Activated naive CD4-positive, alpha-beta T cell treated with anti-CD3 and anti-CD28 coated beads, Interleukin-2, amount 50 U/mL, for 16 hours (primary cell): ENCODE measurements around the gene NXN.
"Not testable (repeated sequence)": the region's sequence is repeated elsewhere in the genome, so short reads cannot be mapped to it uniquely, and the experiment has no call there.

Source experiments
- DNase-seq: peaks from one replicate; pipeline ENCODE4 v3.0.0-alpha.2; 2020

The NXN gene

DNA sequence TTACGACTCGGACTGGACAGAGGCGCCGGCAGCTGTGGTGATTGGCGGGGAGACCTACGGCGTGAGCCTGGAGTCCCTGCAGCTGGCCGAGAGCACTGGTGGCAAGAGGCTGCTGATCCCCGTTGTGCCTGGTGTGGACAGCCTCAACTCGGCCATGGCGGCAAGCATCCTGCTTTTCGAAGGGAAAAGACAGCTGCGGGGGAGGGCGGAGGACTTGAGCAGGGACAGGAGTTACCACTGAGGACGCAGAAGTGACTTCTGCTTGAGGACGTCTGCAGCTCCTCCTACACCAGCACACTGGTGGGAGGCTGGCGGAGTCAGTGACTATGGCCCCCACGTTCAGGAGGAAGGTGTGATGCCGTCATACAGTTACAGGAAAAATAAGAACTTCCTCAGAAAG, 187.7 kb downstream of the NXN start:
- no peak for DNase-seq

DNA sequence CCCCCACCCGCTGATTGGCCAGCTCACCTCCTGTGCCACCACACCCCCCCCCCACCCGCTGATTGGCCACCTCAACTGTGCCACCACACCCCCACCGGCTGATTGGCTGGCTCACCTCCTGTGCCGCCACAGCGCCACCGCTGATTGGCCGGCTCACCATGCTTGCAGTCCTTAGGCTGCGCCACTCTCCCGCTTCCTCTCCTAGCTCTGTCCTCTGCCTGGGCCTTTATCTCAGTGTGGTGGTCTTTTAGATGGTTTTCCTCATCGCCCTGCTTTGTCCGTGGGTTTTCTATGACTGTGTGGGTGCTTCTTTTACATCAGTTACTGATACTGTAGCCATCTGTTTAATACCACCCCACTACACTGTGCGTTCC, 188.7 kb downstream of the NXN start:
- DNase-seq: not testable (repeated sequence)

DNA sequence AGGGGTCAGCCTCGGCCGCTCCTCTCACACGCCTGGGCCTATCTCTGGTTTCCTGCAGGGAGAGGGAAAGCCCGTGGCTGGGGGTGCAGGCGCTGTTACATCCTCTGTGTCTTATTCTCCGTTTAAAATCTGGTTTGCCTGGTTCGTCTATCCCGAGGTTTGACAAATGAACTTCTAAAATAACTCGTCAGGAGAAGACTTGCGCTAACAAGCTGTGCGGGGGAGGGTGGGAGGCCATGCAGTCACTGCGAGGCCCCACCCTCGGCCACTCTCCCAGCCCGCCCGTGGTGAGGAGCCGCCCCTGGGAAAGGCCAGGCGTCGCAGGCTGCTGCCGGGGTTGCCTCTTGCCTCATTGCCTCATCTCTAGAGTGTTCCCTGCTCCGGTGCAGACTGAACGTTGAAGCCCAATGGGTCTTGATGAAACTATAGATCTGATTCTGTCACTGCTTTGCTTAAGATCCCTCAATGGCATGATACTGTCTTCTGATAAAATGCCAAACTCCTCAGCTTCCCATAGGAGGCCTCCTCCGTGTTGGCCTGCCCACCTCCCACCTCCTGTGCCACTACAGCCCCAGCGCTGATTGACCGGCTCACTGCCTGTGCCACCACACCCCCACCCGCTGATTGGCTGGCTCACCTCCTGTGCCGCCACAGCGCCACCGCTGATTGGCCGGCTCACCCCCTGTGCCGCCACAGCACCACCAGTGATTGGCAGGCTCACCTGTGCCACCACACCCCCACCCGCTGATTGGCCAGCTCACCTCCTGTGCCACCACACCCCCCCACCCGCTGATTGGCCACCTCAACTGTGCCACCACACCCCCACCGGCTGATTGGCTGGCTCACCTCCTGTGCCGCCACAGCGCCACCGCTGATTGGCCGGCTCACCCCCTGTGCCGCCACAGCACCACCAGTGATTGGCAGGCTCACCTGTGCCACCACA, 189.4 kb downstream of the NXN start:
- DNase-seq: not testable (repeated sequence)

DNA sequence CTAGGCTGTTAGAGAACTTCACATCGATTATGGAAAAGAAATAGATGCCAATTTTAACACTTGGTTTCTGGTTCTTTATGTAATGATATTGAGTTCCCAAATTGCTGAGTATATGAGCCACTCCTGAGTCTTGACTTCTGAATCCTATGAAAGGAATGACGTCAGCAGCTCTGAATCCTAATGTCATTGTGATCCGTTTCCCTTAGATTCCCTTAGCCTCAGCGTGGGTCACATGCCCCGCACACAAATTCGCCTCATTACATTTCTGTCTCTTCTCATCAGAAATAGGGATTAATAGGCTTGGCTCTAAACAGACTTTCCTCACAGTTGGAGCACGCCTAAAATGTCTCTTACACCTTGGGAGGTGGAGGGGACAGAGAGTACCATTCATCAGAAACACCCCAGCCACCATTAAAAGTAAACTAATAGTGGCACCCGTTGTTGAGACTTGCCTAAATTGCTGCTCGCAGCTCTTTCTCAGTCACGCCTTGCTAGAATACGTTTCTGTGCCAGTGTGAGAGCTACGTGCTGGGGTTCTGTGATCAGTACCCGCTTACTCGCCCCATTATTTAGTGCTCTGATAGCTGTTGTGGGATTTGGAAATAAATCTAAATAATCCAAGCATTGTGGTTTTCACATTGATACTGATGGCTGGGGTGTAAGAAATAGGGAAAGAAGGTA, 190.3 kb downstream of the NXN start:
- no peak for DNase-seq

DNA sequence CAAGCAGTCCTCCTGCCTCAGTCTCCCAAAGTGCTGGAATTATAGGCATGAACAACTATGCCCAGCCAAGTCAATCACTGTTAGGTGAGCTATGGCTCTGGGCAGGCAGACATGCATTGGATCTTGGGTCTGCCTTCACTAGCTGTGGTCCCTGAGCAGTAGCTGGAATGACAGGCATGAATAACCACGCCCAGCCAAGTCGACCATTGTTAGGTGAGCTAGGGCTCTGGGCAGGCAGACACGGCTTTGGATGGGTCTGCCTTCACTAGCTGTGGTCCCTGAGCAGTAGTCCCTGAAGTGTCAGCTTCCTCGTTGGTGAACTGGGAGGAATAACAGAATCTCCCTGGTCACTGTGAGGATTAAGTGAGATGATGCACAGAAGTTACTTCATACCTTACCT, 191.0 kb downstream of the NXN start:
- no peak for DNase-seq

DNA sequence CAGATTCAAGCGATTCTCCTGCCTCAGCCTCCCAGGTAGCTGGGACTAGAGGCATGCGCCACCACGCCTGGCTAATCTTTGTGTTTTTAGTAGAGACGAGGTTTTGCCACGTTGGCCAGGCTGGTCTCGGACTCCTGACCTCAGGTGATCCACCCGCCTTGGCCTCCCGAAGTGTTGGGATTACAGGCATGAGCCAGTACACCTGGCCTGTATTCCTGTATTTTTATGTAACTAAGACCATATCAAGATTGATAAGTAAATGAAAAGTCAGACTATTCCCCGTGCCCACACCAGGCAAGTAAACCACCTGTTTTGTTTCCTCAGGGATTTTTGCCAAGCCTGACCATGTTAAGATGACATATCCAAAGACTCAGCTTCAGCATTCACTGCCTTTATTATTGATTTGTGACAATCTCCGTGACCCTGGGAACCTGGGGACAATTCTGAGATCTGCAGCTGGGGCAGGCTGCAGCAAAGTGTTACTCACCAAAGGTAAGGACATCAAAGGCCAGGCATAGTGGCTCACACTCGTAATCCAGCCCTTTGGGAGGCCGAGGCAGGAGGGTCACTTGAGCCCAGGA, 191.8 kb downstream of the NXN start:
- no peak for DNase-seq

DNA sequence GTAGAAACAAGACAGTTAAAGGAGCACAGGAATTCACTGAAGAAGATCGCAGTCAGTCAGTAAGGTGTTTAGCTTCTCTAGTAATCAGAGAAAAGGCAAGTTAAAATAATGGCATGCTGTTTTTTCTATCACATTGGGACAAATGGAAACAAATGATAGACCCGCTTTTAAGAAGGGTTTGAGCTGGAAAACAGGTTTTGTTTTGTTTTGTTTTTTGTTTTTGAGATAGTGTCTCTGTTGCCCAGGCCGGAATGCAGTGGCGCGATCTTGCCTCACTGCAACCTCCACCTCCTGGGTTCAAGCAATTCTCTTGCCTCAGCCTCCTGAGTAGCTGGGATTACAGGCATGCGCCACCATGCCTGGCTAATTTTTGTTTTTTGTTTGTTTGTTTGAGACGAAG, 193.7 kb downstream of the NXN start:
- not testable (repeated sequence) for DNase-seq

DNA sequence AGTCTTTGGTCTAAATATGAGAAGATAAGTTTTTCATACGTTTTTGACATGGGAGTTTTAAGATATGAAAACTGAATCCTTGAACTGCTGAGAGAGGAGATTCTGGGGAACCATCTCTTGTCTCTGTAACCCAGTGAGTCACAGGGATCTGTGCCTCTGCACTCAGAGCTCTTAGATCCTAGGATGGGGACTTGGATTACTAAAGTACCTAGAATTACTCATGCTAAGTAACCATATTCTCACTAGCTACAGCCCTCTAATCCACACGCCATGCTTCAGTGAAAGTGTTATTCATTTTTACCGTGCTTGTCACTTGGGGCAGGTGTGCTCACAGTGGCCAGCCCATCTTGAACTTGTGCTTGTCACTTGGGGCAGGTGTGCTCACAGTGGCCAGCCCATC, 195.4 kb downstream of the NXN start:
- DNase-seq: no peak

DNA sequence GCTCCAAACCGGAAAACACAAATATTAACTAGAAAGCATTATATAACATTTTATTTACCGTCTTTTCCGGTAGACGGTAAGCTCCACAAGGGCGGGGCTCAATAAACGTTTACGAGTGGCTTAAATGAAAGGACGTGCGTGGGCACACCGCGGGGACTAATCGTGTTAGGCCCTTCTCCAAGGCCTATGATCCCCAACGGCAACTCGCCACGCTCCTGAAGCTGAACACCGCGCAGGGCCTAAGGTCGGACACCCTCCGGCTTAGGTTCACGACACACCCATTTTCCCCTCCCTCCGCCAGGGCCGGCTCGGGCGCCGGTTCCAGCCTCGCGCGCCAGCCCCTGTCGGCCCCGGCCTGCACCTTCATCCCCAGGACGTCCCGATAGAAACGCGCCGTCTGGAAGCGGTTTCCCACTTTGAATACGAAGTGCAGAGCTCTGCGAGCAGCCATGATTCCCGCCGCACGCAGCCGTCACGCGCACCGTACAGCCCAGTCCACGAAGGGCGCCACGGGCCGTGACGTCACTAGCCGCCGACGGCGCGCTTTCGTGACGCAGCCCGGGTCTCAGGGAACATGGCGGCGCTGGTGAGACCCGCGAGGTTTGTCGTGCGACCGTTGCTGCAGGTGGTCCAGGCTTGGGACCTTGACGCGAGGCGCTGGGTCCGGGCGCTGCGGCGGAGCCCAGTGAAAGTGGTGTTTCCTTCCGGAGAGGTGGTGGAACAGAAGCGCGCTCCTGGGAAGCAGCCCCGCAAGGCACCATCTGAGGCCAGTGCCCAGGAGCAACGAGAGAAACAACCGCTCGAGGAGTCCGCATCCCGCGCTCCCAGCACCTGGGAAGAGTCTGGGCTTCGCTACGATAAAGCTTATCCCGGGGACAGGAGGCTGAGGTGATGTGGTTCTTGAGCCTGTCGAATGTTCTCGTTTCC, 197.5 kb downstream of the NXN start, which contains the start of the genes GLOD4 and MRM3:
Gene GLOD4, minus strand, starts transcription at position 476 of the 927 bp plus-strand sequence. Its CDS starts 25 bp downstream, at position 451.
Gene MRM3, plus strand, starts transcription at position 549 of the 927 bp plus-strand sequence. Its CDS starts 26 bp downstream, at position 575.
- peak; percentile 95 for DNase-seq

DNA sequence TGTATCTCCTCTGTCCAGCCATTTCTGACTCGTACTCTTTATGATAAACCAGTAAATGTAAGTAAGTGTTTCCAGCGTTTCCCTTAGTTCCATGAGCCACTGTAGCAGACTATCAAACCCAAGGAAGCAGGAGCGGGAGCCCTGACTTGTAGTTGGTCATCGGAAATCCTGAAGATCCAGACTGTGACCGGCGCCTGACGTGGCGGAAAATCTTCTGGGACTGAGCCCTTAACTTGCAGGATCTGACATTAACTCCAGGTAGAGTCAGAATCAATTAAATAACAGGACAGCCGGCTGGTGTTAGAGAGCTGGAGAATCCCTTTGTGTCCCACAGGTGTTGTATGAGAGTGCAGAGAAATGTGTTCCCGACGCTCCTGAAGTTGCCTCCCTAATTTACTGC, 201.5 kb downstream of the NXN start:
- no peak for DNase-seq

DNA sequence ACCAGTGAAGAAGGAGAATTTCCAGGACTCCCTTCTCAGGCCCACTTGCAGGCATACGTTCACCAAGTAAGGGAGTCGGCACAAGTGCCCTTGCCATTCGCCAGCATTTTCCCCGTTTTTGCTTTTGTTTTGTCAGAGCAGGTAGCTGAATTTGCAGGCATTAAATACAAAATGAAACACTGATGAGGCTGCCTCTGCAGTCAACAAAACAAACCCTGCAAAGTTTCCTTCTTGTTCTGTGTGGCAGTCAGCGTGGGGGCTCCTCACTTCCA, 205.3 kb downstream of the NXN start:
- DNase-seq: no peak

DNA sequence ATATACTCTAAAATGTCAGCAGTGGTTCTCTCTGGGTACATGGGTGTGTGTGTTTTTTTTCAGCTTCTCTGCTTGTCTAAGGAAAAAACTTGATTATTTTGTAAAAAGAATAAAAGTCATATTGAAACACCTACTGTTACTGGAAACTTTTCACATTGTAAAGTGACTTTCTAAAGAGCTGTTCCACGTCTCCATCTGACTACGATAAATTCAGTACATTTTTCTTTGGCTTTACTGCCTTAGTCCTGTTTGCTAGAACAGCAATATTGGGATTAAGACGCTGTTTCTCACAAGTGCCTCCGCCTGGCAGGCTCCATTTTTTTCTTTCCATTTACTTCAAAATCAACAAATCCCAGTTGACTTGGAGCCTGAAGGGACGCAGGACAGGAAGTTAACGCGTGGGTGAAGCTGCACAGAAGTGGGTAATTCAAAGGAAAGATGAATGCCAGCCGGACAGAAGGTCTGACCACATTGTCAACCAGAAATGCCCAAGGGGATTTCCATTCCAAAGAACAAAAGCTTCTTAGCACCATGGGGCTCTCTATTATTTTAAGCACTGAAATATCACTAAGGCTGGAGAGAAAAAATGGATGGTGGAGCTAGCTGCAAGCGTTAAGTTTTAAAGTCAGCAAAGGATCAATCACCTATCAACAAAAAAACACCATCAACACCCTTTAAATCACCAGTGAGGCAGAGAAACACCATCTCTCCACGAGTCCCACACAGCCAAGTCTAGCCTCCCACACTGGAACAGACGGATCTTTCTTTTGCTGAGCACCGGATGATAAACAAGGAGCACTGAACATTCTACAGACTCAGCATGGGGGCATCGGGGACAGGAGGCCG, 205.9 kb downstream of the NXN start:
- DNase-seq: no peak

DNA sequence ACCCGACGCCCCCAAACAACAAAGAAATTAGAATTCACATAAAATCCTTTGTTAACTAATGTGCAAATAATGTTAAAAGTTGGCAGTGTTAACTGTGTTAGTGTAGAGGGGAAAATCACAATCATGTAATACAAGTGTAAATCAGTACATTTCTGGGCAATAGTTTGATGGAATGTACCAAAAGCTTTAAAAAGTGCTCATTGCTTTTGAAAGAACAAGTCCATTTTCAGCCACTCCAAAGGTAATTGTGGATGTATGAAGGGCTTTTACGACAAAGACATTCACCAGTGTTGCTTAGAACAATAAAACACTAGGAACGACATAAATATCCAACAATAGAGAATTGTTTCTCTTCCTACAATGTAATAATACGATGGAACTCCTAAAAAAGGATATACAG, 206.6 kb downstream of the NXN start:
- DNase-seq: no peak

DNA sequence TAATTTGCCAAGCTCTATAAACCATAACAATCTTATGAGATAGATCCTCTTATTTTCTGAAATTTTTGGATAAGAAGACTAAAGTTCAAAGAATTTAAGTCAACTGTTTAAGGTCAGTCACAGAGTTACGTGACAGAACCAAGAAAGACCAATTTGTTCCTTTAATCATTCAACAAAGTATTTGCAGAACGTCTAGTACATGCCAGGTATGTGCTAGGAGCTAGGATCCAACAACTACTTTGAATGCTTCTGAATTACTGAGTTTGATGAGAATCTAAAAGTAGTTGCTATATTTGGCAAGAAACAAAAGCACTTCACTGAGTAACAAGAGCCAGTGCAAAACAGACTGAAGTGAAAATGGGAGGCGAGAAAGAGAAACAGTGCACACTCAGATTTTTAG, 212.5 kb downstream of the NXN start:
- DNase-seq: no peak

DNA sequence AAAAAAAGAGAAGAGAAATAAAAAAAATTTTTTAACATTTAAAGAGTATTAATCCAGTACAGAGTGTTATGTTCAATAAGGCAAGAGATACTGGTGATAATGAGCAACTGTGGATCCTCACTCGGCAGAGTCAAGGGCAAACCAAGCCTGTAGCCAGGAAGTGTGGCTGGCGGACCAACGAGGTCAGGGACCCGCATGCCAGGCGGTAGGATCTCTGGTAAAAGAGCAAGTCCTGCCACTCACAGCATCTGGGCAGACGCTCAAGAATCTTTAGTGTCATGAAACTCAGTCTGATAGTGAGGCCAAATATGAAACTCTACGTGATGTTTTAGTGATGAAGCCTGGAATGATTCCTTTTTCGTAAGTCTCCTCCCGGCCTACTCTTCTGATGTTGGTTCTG, 219.2 kb downstream of the NXN start:
- no peak for DNase-seq

DNA sequence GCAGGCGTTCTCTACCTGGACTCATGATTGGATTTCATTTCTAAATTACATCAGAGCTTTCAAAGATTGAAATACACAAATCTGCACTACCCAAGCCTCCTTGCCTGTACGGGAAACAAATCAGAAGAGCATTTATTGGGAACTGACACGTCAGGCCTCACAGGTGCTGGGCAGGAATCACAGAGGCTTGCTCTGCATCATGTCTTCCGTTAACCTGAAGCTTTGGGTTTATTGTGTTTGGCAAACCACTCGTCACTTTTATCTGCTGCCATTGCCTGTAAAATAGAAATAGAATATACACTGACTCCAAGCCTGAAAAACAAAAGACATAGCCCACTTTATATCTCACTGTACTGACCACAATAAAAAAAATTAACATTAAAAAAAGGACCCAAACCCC, 219.6 kb downstream of the NXN start:
- no peak for DNase-seq

DNA sequence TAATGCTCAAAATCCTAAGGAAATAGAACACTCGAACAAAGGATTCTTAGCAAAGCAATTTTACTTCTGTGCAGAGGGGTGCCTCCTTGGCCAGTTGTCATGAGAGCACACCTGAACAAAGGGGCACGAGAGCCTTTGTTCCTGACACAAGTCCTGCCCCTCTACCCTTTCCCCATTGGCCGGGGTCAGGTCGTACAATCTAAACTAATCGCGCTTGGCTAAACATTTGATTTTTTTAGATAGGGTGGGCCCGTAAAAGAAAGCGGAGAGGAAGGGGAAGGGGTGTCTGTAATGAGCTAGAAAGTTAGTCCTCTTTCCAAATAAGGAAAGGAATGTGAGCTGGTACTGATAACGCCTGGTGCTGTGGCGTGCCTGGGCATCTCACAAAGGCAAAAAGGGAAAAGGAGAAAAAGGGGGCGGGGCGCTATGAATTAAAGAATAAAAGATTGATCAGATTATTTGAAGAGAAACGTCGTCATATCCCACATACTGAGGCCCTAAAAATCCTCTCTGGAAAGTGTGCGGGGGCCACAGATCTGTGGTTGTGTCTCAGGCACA, 223.5 kb downstream of the NXN start:
- not testable (repeated sequence) for DNase-seq

DNA sequence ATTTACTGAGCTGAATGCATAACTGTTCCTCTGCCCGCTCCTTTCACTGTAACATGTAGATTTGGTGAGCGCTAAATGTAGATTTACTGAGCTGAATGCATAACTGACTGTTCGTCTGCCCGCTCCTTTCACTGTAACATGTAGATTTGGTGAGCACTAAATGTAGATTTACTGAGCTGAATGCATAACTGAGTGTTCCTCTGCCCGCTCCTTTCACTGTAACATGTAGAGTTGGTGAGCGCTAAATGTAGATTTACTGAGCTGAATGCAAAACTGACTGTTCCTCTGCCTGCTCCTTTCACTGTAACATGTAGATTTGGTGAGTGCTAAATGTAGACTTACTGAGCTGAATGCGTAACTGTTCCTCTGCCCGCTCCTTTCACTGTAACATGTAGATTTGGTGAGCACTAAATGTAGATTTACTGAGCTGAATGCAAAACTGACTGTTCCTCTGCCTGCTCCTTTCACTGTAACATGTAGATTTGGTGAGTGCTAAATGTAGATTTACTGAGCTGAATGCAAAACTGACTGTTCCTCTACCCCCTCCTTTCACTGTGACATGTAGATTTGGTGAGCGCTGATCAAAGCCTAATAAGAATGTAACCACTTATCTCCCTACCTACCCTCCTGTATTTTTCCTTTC, 224.1 kb downstream of the NXN start:
- DNase-seq: not testable (repeated sequence)

DNA sequence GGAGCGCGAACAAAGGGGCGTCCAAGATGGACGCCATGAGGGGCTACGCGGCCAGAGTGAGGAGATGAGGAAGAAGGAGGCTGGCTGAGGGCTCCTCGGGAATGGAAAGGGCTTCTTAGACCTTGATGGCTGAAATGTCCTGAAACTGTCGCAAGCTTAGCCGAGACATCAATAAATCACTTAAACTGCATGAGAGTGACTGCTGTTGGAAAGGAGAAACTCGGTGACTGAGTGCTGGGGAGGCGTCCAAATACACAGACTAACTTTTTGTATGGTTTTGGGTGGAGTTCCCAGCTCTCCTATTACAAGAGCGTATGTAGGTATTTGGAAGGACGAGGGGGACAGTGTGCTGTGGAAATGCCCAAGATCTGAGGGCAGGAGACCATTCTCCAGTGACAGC, 226.2 kb downstream of the NXN start:
- no peak for DNase-seq

DNA sequence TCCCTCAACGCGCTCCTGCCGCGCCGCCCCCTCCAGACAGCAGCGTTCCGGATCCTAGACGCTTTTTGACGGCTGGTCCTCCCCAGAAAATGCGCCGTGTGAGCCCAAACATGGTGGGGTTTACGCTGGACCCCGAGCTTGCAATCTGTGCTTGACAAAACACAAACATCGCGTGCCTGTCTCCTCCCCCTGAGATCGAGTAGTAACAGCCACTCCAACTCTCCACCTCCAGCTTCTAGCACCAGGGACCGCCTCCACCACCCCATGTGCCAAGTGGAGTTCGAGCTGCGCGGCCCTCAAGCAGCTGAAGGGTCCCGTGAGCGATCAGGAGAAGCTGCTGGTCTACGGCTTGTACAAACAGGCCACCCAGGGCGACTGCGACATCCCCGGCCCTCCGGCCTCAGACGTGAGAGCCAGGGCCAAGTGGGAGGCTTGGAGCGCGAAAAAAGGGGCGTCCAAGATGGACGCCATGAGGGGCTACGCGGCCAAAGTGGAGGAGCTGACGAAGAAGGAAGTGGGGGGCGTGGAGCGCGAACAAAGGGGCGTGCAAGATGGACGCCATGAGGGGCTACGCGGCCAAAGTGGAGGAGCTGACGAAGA, 226.9 kb downstream of the NXN start:
- no peak for DNase-seq
